Activated naive CD4-positive, alpha-beta T cell treated with anti-CD3 and anti-CD28 coated beads, Interleukin-2, amount 50 U/mL, for 72 hours (primary cell): Measurements from ENCODE around the gene AMMECR1. TPM values are rescaled to one million over a fixed set of nuclear protein-coding genes. Genes with fewer than 3 reads are reported as not detected.
A peak's percentile ranks its signal among the peaks of the same experiment; 100 is the strongest.
"Not testable (repeated sequence)": the region's sequence is repeated elsewhere in the genome, so short reads cannot be mapped to it uniquely, and the experiment has no call there.

ENCODE experiments used
- ATAC-seq, 2 donors: fragments of 150-1000 bp; cut with Tn5 transposase; 2 replicates each; pipeline ENCODE4 v1.10.0; 2021; ENCODE audit warnings: mild to moderate bottlenecking in 2 of 2, moderate library complexity in 2 of 2
- DNase-seq, 2 donors: peaks; one replicate each; pipeline ENCODE4 v3.0.0; 2021 to 2022; ENCODE audit warnings: low spot score in 2 of 2
- H3K27ac Mint-ChIP-seq, 2 donors: one replicate each; pipeline ENCODE4 v1.8.0; 2022; ENCODE audit warnings: mild to moderate bottlenecking in 2 of 2, mixed read lengths in 2 of 2
- H3K36me3 Mint-ChIP-seq, 2 donors: one replicate each; pipeline ENCODE4 v1.8.0; 2022; ENCODE audit warnings: mixed read lengths in 2 of 2
- H3K9me3 Mint-ChIP-seq, 2 donors: one replicate each; pipeline ENCODE4 v1.8.0; 2022; ENCODE audit warnings: mixed read lengths in 2 of 2
- total RNA-seq, 2 donors: library from RNA; stranded (reverse); gene quantifications; one replicate each; pipeline ENCODE4 v1.2.3, GENCODE V29; 2022

Gene AMMECR1
- 1 to 10 TPM; 4.1 to 8.7 TPM for total RNA-seq

GRCh38 chrX:110317820-110318663, at the start of gene AMMECR1:
Gene AMMECR1, minus strand, starts transcription at chrX:110318085. Its CDS starts 14 bp downstream, at chrX:110318071.
- Mint-ChIP-seq H3K36me3 (peaks cover 0 to 6% of the 10 kb centered on the region in 2 donors), H3K9me3 (no peaks in the 10 kb centered on the region), H3K27ac (peak within 1 kb of the TSS; percentile 92 to 96)
- ATAC-seq (peak; percentile 92 to 96), DNase-seq (peak; percentile 73 to 79)

GRCh38 chrX:110363244-110363643, 45.4 kb upstream of the AMMECR1 start:
- DNase-seq: no peak
- Mint-ChIP-seq H3K9me3 (no peaks in the 10 kb centered on the region), H3K27ac (no peak overlapping the region), H3K36me3 (no peaks in the 10 kb centered on the region)
- no peak for ATAC-seq

- H3K9me3 Mint-ChIP-seq: no peaks in the 10 kb centered on the region
These were observed 41.4 kb upstream of the AMMECR1 start for GRCh38 chrX:110359273-110359672.

GRCh38 chrX:110358548-110358947, 40.7 kb upstream of the AMMECR1 start, which contains the start of gene RTL9:
Gene RTL9, plus strand, starts transcription at chrX:110358848. Its CDS starts 91,770 bp downstream, at chrX:110450618.
- ATAC-seq (no peak), DNase-seq (no peak)
- no peak within 1 kb of the TSS for H3K27ac Mint-ChIP-seq
- no peaks in the 10 kb centered on the region for H3K9me3 Mint-ChIP-seq
- H3K36me3 Mint-ChIP-seq: no peaks in the 10 kb centered on the region

More at GRCh38 chrX:110359273-110359672, 41.4 kb upstream of the AMMECR1 start:
- H3K27ac Mint-ChIP-seq: no peak overlapping the region
- DNase-seq: no peak
- no peaks in the 10 kb centered on the region for H3K36me3 Mint-ChIP-seq
- no peak for ATAC-seq

- no peak for DNase-seq
- no peak for ATAC-seq
- no peaks in the 10 kb centered on the region for H3K9me3 Mint-ChIP-seq
- no peak overlapping the region for H3K27ac Mint-ChIP-seq
- no peaks in the 10 kb centered on the region for H3K36me3 Mint-ChIP-seq
These were observed 28.8 kb upstream of the AMMECR1 start for GRCh38 chrX:110346681-110347080.

- peak; percentile 76 to 89 for ATAC-seq
- H3K9me3 Mint-ChIP-seq: no peaks in the 10 kb centered on the region
- DNase-seq: no peak
These were observed 23.5 kb upstream of the AMMECR1 start for GRCh38 chrX:110341189-110342035.

GRCh38 chrX:110338935-110339334, 21.1 kb upstream of the AMMECR1 start:
- Mint-ChIP-seq H3K36me3 (no peaks in the 10 kb centered on the region), H3K9me3 (no peaks in the 10 kb centered on the region)
- no peak for ATAC-seq

More at GRCh38 chrX:110341189-110342035, 23.5 kb upstream of the AMMECR1 start:
- Mint-ChIP-seq H3K27ac (peak overlapping the region in 1 of 2 donors; percentile 85), H3K36me3 (no peaks in the 10 kb centered on the region)

GRCh38 chrX:110333458-110333857, 15.6 kb upstream of the AMMECR1 start:
- ATAC-seq, H3K27ac Mint-ChIP-seq: not testable (repeated sequence)

More at GRCh38 chrX:110338935-110339334, 21.1 kb upstream of the AMMECR1 start:
- DNase-seq: no peak
- H3K27ac Mint-ChIP-seq: no peak overlapping the region

GRCh38 chrX:110331444-110332030, 13.7 kb upstream of the AMMECR1 start:
- H3K9me3 Mint-ChIP-seq: no peaks in the 10 kb centered on the region
- no peak overlapping the region for H3K27ac Mint-ChIP-seq
- DNase-seq: no peak
- H3K36me3 Mint-ChIP-seq: no peaks in the 10 kb centered on the region
- no peak for ATAC-seq

More at GRCh38 chrX:110333458-110333857, 15.6 kb upstream of the AMMECR1 start:
- not testable (repeated sequence) for H3K36me3 Mint-ChIP-seq, H3K9me3 Mint-ChIP-seq, DNase-seq

GRCh38 chrX:110328613-110329012, 10.7 kb upstream of the AMMECR1 start:
- ATAC-seq: not testable (repeated sequence)

GRCh38 chrX:110327336-110327735, 9.5 kb upstream of the AMMECR1 start:
- ATAC-seq (no peak), DNase-seq (no peak)
- H3K36me3 Mint-ChIP-seq: no peaks in the 10 kb centered on the region
- no peaks in the 10 kb centered on the region for H3K9me3 Mint-ChIP-seq
- no peak overlapping the region for H3K27ac Mint-ChIP-seq

More at GRCh38 chrX:110328613-110329012, 10.7 kb upstream of the AMMECR1 start:
- DNase-seq, H3K27ac Mint-ChIP-seq, H3K36me3 Mint-ChIP-seq, H3K9me3 Mint-ChIP-seq: not testable (repeated sequence)

- Mint-ChIP-seq H3K27ac (no peak overlapping the region), H3K36me3 (no peaks in the 10 kb centered on the region), H3K9me3 (no peaks in the 10 kb centered on the region)
- ATAC-seq (no peak), DNase-seq (no peak)
These were observed 8.8 kb upstream of the AMMECR1 start for GRCh38 chrX:110326712-110327111.

GRCh38 chrX:110322603-110323002, 4.7 kb upstream of the AMMECR1 start:
- ATAC-seq: no peak
- no peaks in the 10 kb centered on the region for H3K9me3 Mint-ChIP-seq
- no peak overlapping the region for H3K27ac Mint-ChIP-seq

GRCh38 chrX:110321670-110322069, 3.8 kb upstream of the AMMECR1 start:
- Mint-ChIP-seq H3K36me3 (peaks cover 0 to 4% of the 10 kb centered on the region in 2 donors), H3K27ac (no peak overlapping the region), H3K9me3 (no peaks in the 10 kb centered on the region)
- ATAC-seq: no peak
- no peak for DNase-seq

More at GRCh38 chrX:110322603-110323002, 4.7 kb upstream of the AMMECR1 start:
- H3K36me3 Mint-ChIP-seq: no peaks in the 10 kb centered on the region
- DNase-seq: no peak

- no peak for ATAC-seq
- no peaks in the 10 kb centered on the region for H3K9me3 Mint-ChIP-seq
- no peak for DNase-seq
- peaks cover 0 to 6% of the 10 kb centered on the region in 2 donors for H3K36me3 Mint-ChIP-seq
- H3K27ac Mint-ChIP-seq: no peak overlapping the region
These were observed 3.2 kb upstream of the AMMECR1 start for GRCh38 chrX:110321081-110321480.

- ATAC-seq (no peak), DNase-seq (no peak)
- peaks cover 0 to 6% of the 10 kb centered on the region in 2 donors for H3K36me3 Mint-ChIP-seq
- H3K9me3 Mint-ChIP-seq: no peaks in the 10 kb centered on the region
- no peak overlapping the region for H3K27ac Mint-ChIP-seq
These were observed 2.6 kb upstream of the AMMECR1 start for GRCh38 chrX:110320381-110320987.
